GM12878 (cell line): ENCODE data around the gene TRMT1.

ENCODE experiments used
- CBX5 ChIP-seq: sonication (generic); IDR thresholded peaks from 2 replicates; pipeline ENCODE4 v1.6.1; 2016; ENCODE audit warnings: low read depth, moderate library complexity, mild to moderate bottlenecking, inconsistent platforms
- EP300 ChIP-seq, 2 experiments: fragments of 150-350 bp in 1 of 2; IDR thresholded peaks; 2 replicates each; pipeline ENCODE4 v1.6.1; 2011 to 2012; ENCODE audit warnings: low read depth in 2 of 2, low read length in 2 of 2, borderline replicate concordance in 1 of 2, improper control_type of control experiment in 1 of 2, inconsistent platforms in 1 of 2; ENCODE audit not compliant: control insufficient read depth in 1 of 2
- GABPA ChIP-seq: IDR thresholded peaks from 2 replicates; pipeline ENCODE4 v1.6.1; 2014; ENCODE audit warnings: antibody characterized with exemption, low read depth, mild to moderate bottlenecking, inconsistent platforms
- POLR2A ChIP-seq: IDR thresholded peaks from 2 replicates; pipeline ENCODE4 v1.6.1; 2011; ENCODE audit warnings: low read depth, mild to moderate bottlenecking, low read length
- POLR2AphosphoS5 ChIP-seq: IDR thresholded peaks from 2 replicates; pipeline ENCODE4 v1.6.1; 2011; ENCODE audit warnings: mild to moderate bottlenecking, low read length, inconsistent platforms
- POU2F2 ChIP-seq: IDR thresholded peaks from 3 replicates; pipeline ENCODE4 v1.6.1; 2011; ENCODE audit warnings: low read depth, mild to moderate bottlenecking, low read length, borderline replicate concordance
- RFX5 ChIP-seq: IDR thresholded peaks from 2 replicates; pipeline ENCODE4 v1.6.1; 2011; ENCODE audit warnings: low read depth, low read length, improper control_type of control experiment
- SIN3A ChIP-seq: IDR thresholded peaks from 2 replicates; pipeline ENCODE4 v1.6.1; 2012; ENCODE audit warnings: low read depth, low read length, improper control_type of control experiment
- SPI1 ChIP-seq: IDR thresholded peaks from 2 replicates; pipeline ENCODE4 v1.6.1; 2011; ENCODE audit warnings: low read depth, mild to moderate bottlenecking, low read length, moderate library complexity, borderline replicate concordance; ENCODE audit not compliant: insufficient read depth
- YY1 ChIP-seq: IDR thresholded peaks from 2 replicates; pipeline ENCODE4 v1.6.1; 2011; ENCODE audit warnings: low read depth, mild to moderate bottlenecking, low read length

DNA sequence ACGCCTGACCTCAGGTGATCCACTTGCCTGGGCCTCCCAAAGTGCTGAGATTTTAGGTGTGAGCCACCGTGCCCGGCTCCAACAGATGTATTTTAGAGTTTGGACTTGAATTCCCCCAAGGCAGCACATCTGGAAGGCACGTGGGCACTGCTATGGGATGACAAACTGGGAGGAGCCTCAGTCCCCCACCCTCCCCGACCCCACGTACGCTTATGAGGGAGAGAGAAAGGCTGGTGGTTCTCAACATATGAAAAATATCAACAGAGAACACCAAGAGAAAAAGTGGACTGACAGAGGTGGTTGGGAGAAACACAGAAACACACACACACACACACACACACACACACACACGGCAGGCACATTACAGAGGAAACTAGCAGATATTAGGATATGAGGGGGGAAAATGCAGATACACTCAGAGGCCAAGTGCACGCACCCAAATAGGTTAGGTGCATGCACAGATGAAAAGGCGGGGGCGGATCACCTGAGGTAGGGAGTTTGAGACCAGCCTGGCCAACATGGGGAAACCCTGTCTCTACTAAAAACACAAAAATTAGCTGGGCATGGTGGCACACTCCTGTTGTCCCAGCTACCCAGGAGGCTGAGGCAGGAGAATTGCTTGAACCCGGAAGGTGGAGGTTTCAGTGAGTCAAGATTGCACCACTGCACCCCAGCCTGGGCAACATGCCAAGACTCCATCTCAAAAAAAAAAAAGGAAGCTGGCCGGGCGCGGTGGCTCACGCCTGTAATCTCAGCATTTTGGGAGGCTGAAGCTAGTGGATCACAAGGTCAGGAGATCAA lies 30.4 kb upstream of the TRMT1 start:
- no peak for TF ChIP-seq POLR2AphosphoS5
- no peak for TF ChIP-seq SIN3A
- TF ChIP-seq SPI1: no peak
- no peak for TF ChIP-seq RFX5
- TF ChIP-seq POLR2A: no peak
- TF ChIP-seq CBX5: no peak
- TF ChIP-seq POU2F2: no peak
- TF ChIP-seq YY1: no peak
- no peak for TF ChIP-seq EP300 (IDR thresholded peaks at IDR 0.05; ENCODE audit: borderline replicate concordance in 1 of 2, control insufficient read depth in 1 of 2, low read depth in 2 of 2, low read length in 2 of 2)
- TF ChIP-seq GABPA: no peak
